Ishikawa (cell line): ENCODE measurements around the gene HSPB6.

Experiments used
- EP300 ChIP-seq: IDR thresholded peaks from 2 replicates; pipeline ENCODE4 v1.6.1; 2012; ENCODE audit warnings: borderline replicate concordance
- MAX ChIP-seq: IDR thresholded peaks from 2 replicates; pipeline ENCODE4 v1.6.1; 2012
- NFIC ChIP-seq: IDR thresholded peaks from 2 replicates; pipeline ENCODE4 v1.6.1; 2012
- TAF1 ChIP-seq: IDR thresholded peaks from 2 replicates; pipeline ENCODE4 v1.6.1; 2012; ENCODE audit warnings: low read depth, mild to moderate bottlenecking
- TEAD4 ChIP-seq: IDR thresholded peaks from 2 replicates; pipeline ENCODE4 v1.6.1; 2012
- YY1 ChIP-seq: IDR thresholded peaks from 2 replicates; pipeline ENCODE4 v1.6.1; 2012; ENCODE audit warnings: low read depth

DNA sequence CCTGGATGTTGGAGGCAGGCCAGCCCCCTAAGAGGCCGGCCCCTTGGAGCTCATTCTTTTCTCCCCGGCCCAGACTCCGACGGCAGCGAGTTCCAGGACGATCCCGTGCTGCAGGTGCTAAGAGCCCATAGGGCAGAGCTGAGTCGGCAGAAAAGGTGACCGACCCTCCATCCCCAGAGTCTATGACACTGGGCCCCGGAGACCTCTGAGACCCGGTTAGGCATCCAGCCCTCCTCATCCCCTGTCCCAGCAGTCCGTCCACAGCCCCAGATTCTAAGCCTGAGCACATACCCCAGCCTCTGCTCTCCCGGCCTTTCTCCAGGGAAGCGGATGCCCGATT is 11.2 kb upstream of the HSPB6 start:
- TF ChIP-seq MAX: no peak
- TF ChIP-seq NFIC: no peak; the same call in 1 of the 2 replicates
- TF ChIP-seq EP300: no peak
- TF ChIP-seq TAF1: no peak
- TF ChIP-seq TEAD4: no peak
- TF ChIP-seq YY1: no peak
